GM23338 (cell line): ENCODE data around the gene PHLDB3. TPM values are rescaled to one million over a fixed set of nuclear protein-coding genes. Genes with fewer than 3 reads are reported as not detected.

Source experiments
- ATAC-seq: fragments of 200-7000 bp; cut with Tn5 transposase; 3 replicates; pipeline ENCODE4 v1.9.1; 2020
- DNase-seq: peaks from one replicate; pipeline ENCODE4 v3.0.0-alpha.2; 2015; ENCODE audit warnings: low spot score
- H2AFZ ChIP-seq: fragments of 200-600 bp; sonication (generic); 2 replicates; pipeline ENCODE4 v1.8.0; 2016; ENCODE audit warnings: antibody characterized with exemption, mild to moderate bottlenecking, moderate library complexity
- H3F3A ChIP-seq: fragments of 200-600 bp; sonication (generic); replicated peaks from 2 replicates; pipeline ENCODE4 v1.8.0; 2017; ENCODE audit warnings: antibody characterized with exemption, mixed run types, low read depth
- H3K27ac ChIP-seq: fragments of 200-600 bp; sonication (generic); 2 replicates; pipeline ENCODE4 v1.6.1; 2016; ENCODE audit warnings: low read depth
- H3K27me3 ChIP-seq: fragments of 200-600 bp; sonication (generic); 2 replicates; pipeline ENCODE4 v1.8.0; 2016; ENCODE audit warnings: mild to moderate bottlenecking, mixed run types, moderate library complexity; ENCODE audit not compliant: insufficient read depth
- H3K36me3 ChIP-seq: fragments of 200-600 bp; sonication (generic); 2 replicates; pipeline ENCODE4 v1.8.0; 2016; ENCODE audit warnings: mild to moderate bottlenecking; ENCODE audit not compliant: insufficient read depth
- H3K4me1 ChIP-seq: fragments of 200-600 bp; sonication (generic); 2 replicates; pipeline ENCODE4 v1.8.0; 2016; ENCODE audit warnings: mild to moderate bottlenecking, moderate library complexity; ENCODE audit not compliant: insufficient read depth
- H3K4me2 ChIP-seq: fragments of 200-600 bp; sonication (generic); 2 replicates; pipeline ENCODE4 v1.7.1; 2017; ENCODE audit warnings: mixed run types
- H3K4me3 ChIP-seq: fragments of 200-600 bp; sonication (generic); 2 replicates; pipeline ENCODE4 v1.6.1; 2016; ENCODE audit warnings: mixed run types
- H3K79me2 ChIP-seq: fragments of 200-600 bp; sonication (generic); replicated peaks from 2 replicates; pipeline ENCODE4 v1.8.0; 2017; ENCODE audit warnings: mild to moderate bottlenecking; ENCODE audit not compliant: insufficient read depth
- H3K9me2 ChIP-seq: fragments of 200-600 bp; sonication (generic); 2 replicates; pipeline ENCODE4 v1.8.0; 2017; ENCODE audit not compliant: insufficient read depth
- H4K20me1 ChIP-seq: fragments of 200-600 bp; sonication (generic); replicated peaks from 2 replicates; pipeline ENCODE4 v1.8.0; 2017; ENCODE audit warnings: mild to moderate bottlenecking; ENCODE audit not compliant: insufficient read depth
- H3K27ac Mint-ChIP-seq: 2 replicates; pipeline ENCODE4 v1.8.0; 2020; ENCODE audit warnings: inconsistent platforms, mild to moderate bottlenecking, moderate library complexity, mixed read lengths
- H3K27me3 Mint-ChIP-seq: 3 replicates; pipeline ENCODE4 v1.8.0; 2022; ENCODE audit warnings: low read depth, mild to moderate bottlenecking, moderate library complexity, mixed read lengths, inconsistent platforms; ENCODE audit not compliant: insufficient read depth, poor library complexity
- H3K36me3 Mint-ChIP-seq: 3 replicates; pipeline ENCODE4 v1.8.0; 2021; ENCODE audit warnings: low read depth, mild to moderate bottlenecking, inconsistent platforms, moderate library complexity, mixed read lengths
- H3K4me1 Mint-ChIP-seq: 3 replicates; pipeline ENCODE4 v1.8.0; 2020; ENCODE audit warnings: mild to moderate bottlenecking, inconsistent platforms, mixed read lengths
- H3K4me3 Mint-ChIP-seq: 3 replicates; pipeline ENCODE4 v1.8.0; 2021; ENCODE audit warnings: moderate library complexity, mild to moderate bottlenecking, inconsistent platforms, mixed read lengths
- H3K9me3 Mint-ChIP-seq: 3 replicates; pipeline ENCODE4 v1.8.0; 2020; ENCODE audit warnings: moderate library complexity, mild to moderate bottlenecking, inconsistent platforms, mixed read lengths
- CTCF ChIP-seq, 2 experiments: fragments of 200-600 bp in 1 of 2; sonication (generic) in 1 of 2; conservative IDR thresholded peaks; 2 replicates each; pipeline versions ENCODE4 v1.5.1 to v1.6.1; 2016 to 2017; ENCODE audit warnings: antibody characterized with exemption in 2 of 2, low read depth in 2 of 2, mild to moderate bottlenecking in 2 of 2, moderate library complexity in 1 of 2
- ETS1 ChIP-seq: IDR thresholded peaks from 2 replicates; pipeline ENCODE4 v1.6.1; 2016; ENCODE audit warnings: antibody characterized with exemption
- EZH2phosphoT487 ChIP-seq: fragments of 200-600 bp; sonication (generic); IDR thresholded peaks from one replicate; pipeline ENCODE4 v1.8.1; 2018; ENCODE audit warnings: antibody characterized with exemption; ENCODE audit not compliant: unreplicated experiment
- JUNB ChIP-seq: IDR thresholded peaks from one replicate; pipeline ENCODE4 v1.6.1; 2016; ENCODE audit warnings: antibody characterized with exemption; ENCODE audit not compliant: unreplicated experiment
- POLR2AphosphoS5 ChIP-seq: IDR thresholded peaks from 2 replicates; pipeline ENCODE4 v1.6.1; 2016; ENCODE audit warnings: antibody characterized with exemption, low read depth
- STAT1 ChIP-seq: IDR thresholded peaks from one replicate; pipeline ENCODE4 v1.6.1; 2016; ENCODE audit warnings: antibody characterized with exemption; ENCODE audit not compliant: unreplicated experiment
- ZNF462 ChIP-seq: fragments of 250-450 bp; sonication (Bioruptor Pico); IDR thresholded peaks from 2 replicates; pipeline ENCODE4 v1.5.0; 2020; ENCODE audit warnings: mild to moderate bottlenecking, moderate library complexity
- polyA plus RNA-seq: library from polyadenylated mRNA; unstranded; fragments of >200 nt; fragmentation: Nextera tagmentation; extraction: Ambion mirVana; gene quantifications from 2 replicates; pipeline ENCODE4 v1.2.1, GENCODE V29; 2016
- total RNA-seq: library from RNA; depleted of rRNA; stranded (reverse); fragments of >200 nt; shearing (Covaris generic); gene quantifications from 2 replicates; pipeline ENCODE4 v1.2.3, GENCODE V29; 2014

The PHLDB3 gene
- total and polyA plus RNA-seq, 2 experiments from 2014 or later: 6.3 to 15.4 TPM

- no peak for TF ChIP-seq ZNF462
- TF ChIP-seq POLR2AphosphoS5: no peak
- no peak for TF ChIP-seq JUNB
- TF ChIP-seq EZH2phosphoT487: no peak
- TF ChIP-seq CTCF (conservative IDR thresholded peaks at IDR 0.05; ENCODE audit: low read depth in 2 of 2): no peak
These were observed 6.2 kb downstream of the PHLDB3 start (continued) for GRCh38 chr19:43498233-43498842.

GRCh38 chr19:43496960-43497359, 7.6 kb downstream of the PHLDB3 start:
- 0 out of 2 replicates have a peak, but pooled peaks cover 6% of the 10 kb centered on the region for H3K27me3 ChIP-seq
- no peak overlapping the region for H3K27ac ChIP-seq
- no peaks in the 10 kb centered on the region; the same call in 2 of the 3 replicates for H3K9me3 Mint-ChIP-seq
- H3K27me3 Mint-ChIP-seq: peaks cover 6% of the 10 kb centered on the region
- 0 out of 2 replicates have a peak, but pooled peaks cover 7% of the 10 kb centered on the region for H4K20me1 ChIP-seq
- H3K27ac Mint-ChIP-seq: no peak overlapping the region
- no peak overlapping the region for H3K4me3 Mint-ChIP-seq
- H3K4me1 Mint-ChIP-seq: peaks cover 11% of the 10 kb centered on the region
- no peaks in the 10 kb centered on the region for H3K4me1 ChIP-seq
- ATAC-seq: no peak
- DNase-seq: no peak
- H3K9me2 ChIP-seq: no peaks in the 10 kb centered on the region
- no peak overlapping the region for H3K4me2 ChIP-seq
- H3K4me3 ChIP-seq: no peak overlapping the region
- peaks cover 3% of the 10 kb centered on the region; the same call in 1 of the 3 replicates for H3K36me3 Mint-ChIP-seq
- no peaks in the 10 kb centered on the region for H3K79me2 ChIP-seq
- H2AFZ ChIP-seq: no peak overlapping the region
- H3K36me3 ChIP-seq: no peaks in the 10 kb centered on the region; the same call in 1 of the 2 replicates
- H3F3A ChIP-seq: no peaks in the 10 kb centered on the region
- TF ChIP-seq JUNB (no peak), ETS1 (no peak), STAT1 (no peak)
